KOPT-K1 (cell line): ENCODE results near the gene SPIN1.

ENCODE experiments used
- H3K27ac ChIP-seq: fragments of 200-600 bp; sonication (generic); 2 replicates; pipeline ENCODE4 v1.5.1; 2016; ENCODE audit warnings: antibody characterized with exemption, mild to moderate bottlenecking, low read depth, low read length; ENCODE audit not compliant: poor library complexity, severe bottlenecking
- H3K36me3 ChIP-seq: fragments of 200-600 bp; sonication (generic); 2 replicates; pipeline ENCODE4 v1.5.1; 2017; ENCODE audit warnings: antibody characterized with exemption, mild to moderate bottlenecking, low read length, moderate library complexity; ENCODE audit not compliant: insufficient read depth
- H3K9me3 ChIP-seq: fragments of 200-600 bp; sonication (generic); 2 replicates; pipeline ENCODE4 v1.5.1; 2017; ENCODE audit warnings: antibody characterized with exemption, low read length, mild to moderate bottlenecking; ENCODE audit not compliant: insufficient read depth, poor library complexity, severe bottlenecking

Gene SPIN1

DNA sequence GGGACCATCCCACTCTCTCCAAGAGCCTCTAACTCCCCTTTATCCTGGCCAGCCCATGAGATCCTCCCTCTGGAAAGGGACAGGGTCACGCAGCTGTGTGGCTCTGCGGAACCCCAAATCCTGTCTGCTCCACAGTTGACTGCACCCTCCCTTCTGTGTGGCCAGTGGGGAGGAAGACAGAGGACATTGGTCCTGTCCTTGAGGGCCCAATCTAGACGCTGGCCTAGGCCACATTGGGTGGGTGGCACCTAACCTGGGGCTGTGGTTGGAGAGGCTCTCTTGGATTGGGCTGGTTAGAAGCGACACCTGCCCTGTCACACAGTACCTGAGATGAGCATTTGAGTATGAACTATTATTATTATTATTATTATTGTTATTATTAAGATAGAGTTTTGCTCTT, 134.1 kb downstream of the SPIN1 start:
- H3K36me3 ChIP-seq, result no peaks in the 10 kb centered on the region
- no peaks in the 10 kb centered on the region for H3K9me3 ChIP-seq
- H3K27ac ChIP-seq, result no peak overlapping the region

GRCh38 chr9:88523056-88523455, 134.8 kb downstream of the SPIN1 start:
- Histone ChIP-seq H3K9me3 (no peaks in the 10 kb centered on the region), H3K36me3 (no peaks in the 10 kb centered on the region), H3K27ac (no peak overlapping the region)

DNA sequence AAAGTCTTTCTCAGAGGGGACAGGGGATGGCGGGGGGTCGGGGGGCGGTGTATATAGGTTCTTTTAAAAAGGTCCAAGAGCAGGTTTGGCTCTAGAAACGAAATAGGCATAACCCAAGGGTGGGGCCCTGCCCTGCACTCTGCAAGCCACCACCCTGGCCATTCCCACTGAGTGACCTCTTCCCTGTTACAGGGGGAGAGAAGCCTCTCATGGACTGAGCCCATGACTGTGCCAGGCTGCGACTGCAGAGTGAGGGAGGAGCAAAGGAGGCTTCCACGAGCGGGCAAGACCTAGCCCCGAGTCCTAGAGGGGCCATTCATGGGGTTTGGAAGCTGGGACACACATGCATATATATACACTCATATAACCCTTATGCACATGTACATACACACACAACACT, 136.7 kb downstream of the SPIN1 start:
- Histone ChIP-seq H3K9me3 (no peaks in the 10 kb centered on the region), H3K27ac (no peak overlapping the region), H3K36me3 (no peaks in the 10 kb centered on the region)

DNA sequence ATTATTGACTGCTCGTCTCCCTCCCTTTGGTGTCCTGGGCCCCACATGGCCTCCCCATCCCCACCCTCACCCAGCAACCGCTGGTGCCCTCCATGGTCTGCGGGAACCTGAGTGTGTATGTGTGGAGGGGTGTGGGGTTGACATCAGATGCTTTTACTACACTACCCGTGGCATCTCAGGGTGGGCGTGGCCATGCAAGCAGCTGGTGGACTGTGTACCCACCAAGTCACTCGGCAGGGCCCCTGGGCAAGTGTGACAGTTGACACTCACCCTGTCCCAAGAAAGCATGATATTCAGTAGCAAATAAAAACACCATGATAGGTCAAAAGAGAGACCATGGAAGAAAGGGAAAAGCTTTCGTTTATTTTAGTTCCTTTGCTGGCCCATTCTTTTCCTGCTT, 139.4 kb downstream of the SPIN1 start:
- H3K27ac ChIP-seq, result no peak overlapping the region
- H3K9me3 ChIP-seq, result no peaks in the 10 kb centered on the region
- no peaks in the 10 kb centered on the region for H3K36me3 ChIP-seq
